GM23338 (cell line): ENCODE data around the gene CTNNA1. TPM values are rescaled to one million over a fixed set of nuclear protein-coding genes. Genes with fewer than 3 reads are reported as not detected.

ENCODE experiments used
- ATAC-seq: fragments of 200-7000 bp; cut with Tn5 transposase; 3 replicates; pipeline ENCODE4 v1.9.1; 2020
- DNase-seq: peaks from one replicate; pipeline ENCODE4 v3.0.0-alpha.2; 2015; ENCODE audit warnings: low spot score
- H2AFZ ChIP-seq: fragments of 200-600 bp; sonication (generic); 2 replicates; pipeline ENCODE4 v1.8.0; 2016; ENCODE audit warnings: antibody characterized with exemption, mild to moderate bottlenecking, moderate library complexity
- H3F3A ChIP-seq: fragments of 200-600 bp; sonication (generic); replicated peaks from 2 replicates; pipeline ENCODE4 v1.8.0; 2017; ENCODE audit warnings: antibody characterized with exemption, mixed run types, low read depth
- H3K27ac ChIP-seq: fragments of 200-600 bp; sonication (generic); 2 replicates; pipeline ENCODE4 v1.6.1; 2016; ENCODE audit warnings: low read depth
- H3K27me3 ChIP-seq: fragments of 200-600 bp; sonication (generic); 2 replicates; pipeline ENCODE4 v1.8.0; 2016; ENCODE audit warnings: mild to moderate bottlenecking, mixed run types, moderate library complexity; ENCODE audit not compliant: insufficient read depth
- H3K36me3 ChIP-seq: fragments of 200-600 bp; sonication (generic); 2 replicates; pipeline ENCODE4 v1.8.0; 2016; ENCODE audit warnings: mild to moderate bottlenecking; ENCODE audit not compliant: insufficient read depth
- H3K4me1 ChIP-seq: fragments of 200-600 bp; sonication (generic); 2 replicates; pipeline ENCODE4 v1.8.0; 2016; ENCODE audit warnings: mild to moderate bottlenecking, moderate library complexity; ENCODE audit not compliant: insufficient read depth
- H3K4me2 ChIP-seq: fragments of 200-600 bp; sonication (generic); 2 replicates; pipeline ENCODE4 v1.7.1; 2017; ENCODE audit warnings: mixed run types
- H3K4me3 ChIP-seq: fragments of 200-600 bp; sonication (generic); 2 replicates; pipeline ENCODE4 v1.6.1; 2016; ENCODE audit warnings: mixed run types
- H3K79me2 ChIP-seq: fragments of 200-600 bp; sonication (generic); replicated peaks from 2 replicates; pipeline ENCODE4 v1.8.0; 2017; ENCODE audit warnings: mild to moderate bottlenecking; ENCODE audit not compliant: insufficient read depth
- H3K9me2 ChIP-seq: fragments of 200-600 bp; sonication (generic); 2 replicates; pipeline ENCODE4 v1.8.0; 2017; ENCODE audit not compliant: insufficient read depth
- H4K20me1 ChIP-seq: fragments of 200-600 bp; sonication (generic); replicated peaks from 2 replicates; pipeline ENCODE4 v1.8.0; 2017; ENCODE audit warnings: mild to moderate bottlenecking; ENCODE audit not compliant: insufficient read depth
- H3K27ac Mint-ChIP-seq: 2 replicates; pipeline ENCODE4 v1.8.0; 2020; ENCODE audit warnings: inconsistent platforms, mild to moderate bottlenecking, moderate library complexity, mixed read lengths
- H3K27me3 Mint-ChIP-seq: 3 replicates; pipeline ENCODE4 v1.8.0; 2022; ENCODE audit warnings: low read depth, mild to moderate bottlenecking, moderate library complexity, mixed read lengths, inconsistent platforms; ENCODE audit not compliant: insufficient read depth, poor library complexity
- H3K36me3 Mint-ChIP-seq: 3 replicates; pipeline ENCODE4 v1.8.0; 2021; ENCODE audit warnings: low read depth, mild to moderate bottlenecking, inconsistent platforms, moderate library complexity, mixed read lengths
- H3K4me1 Mint-ChIP-seq: 3 replicates; pipeline ENCODE4 v1.8.0; 2020; ENCODE audit warnings: mild to moderate bottlenecking, inconsistent platforms, mixed read lengths
- H3K4me3 Mint-ChIP-seq: 3 replicates; pipeline ENCODE4 v1.8.0; 2021; ENCODE audit warnings: moderate library complexity, mild to moderate bottlenecking, inconsistent platforms, mixed read lengths
- H3K9me3 Mint-ChIP-seq: 3 replicates; pipeline ENCODE4 v1.8.0; 2020; ENCODE audit warnings: moderate library complexity, mild to moderate bottlenecking, inconsistent platforms, mixed read lengths
- CREB1 ChIP-seq: fragments of 250-450 bp; sonication (Bioruptor Pico); IDR thresholded peaks from 2 replicates; pipeline ENCODE4 v1.5.0; 2020; ENCODE audit warnings: low read depth, mild to moderate bottlenecking, moderate library complexity
- CTCF ChIP-seq, 2 experiments: fragments of 200-600 bp in 1 of 2; sonication (generic) in 1 of 2; conservative IDR thresholded peaks; 2 replicates each; pipeline versions ENCODE4 v1.5.1 to v1.6.1; 2016 to 2017; ENCODE audit warnings: antibody characterized with exemption in 2 of 2, low read depth in 2 of 2, mild to moderate bottlenecking in 2 of 2, moderate library complexity in 1 of 2
- ETS1 ChIP-seq: IDR thresholded peaks from 2 replicates; pipeline ENCODE4 v1.6.1; 2016; ENCODE audit warnings: antibody characterized with exemption
- EZH2 ChIP-seq: fragments of 200-600 bp; sonication (generic); IDR thresholded peaks from one replicate; pipeline ENCODE4 v1.8.0; 2017; ENCODE audit warnings: antibody characterized with exemption, mild to moderate bottlenecking, low read depth; ENCODE audit not compliant: unreplicated experiment
- EZH2phosphoT487 ChIP-seq: fragments of 200-600 bp; sonication (generic); IDR thresholded peaks from one replicate; pipeline ENCODE4 v1.8.1; 2018; ENCODE audit warnings: antibody characterized with exemption; ENCODE audit not compliant: unreplicated experiment
- JUNB ChIP-seq: IDR thresholded peaks from one replicate; pipeline ENCODE4 v1.6.1; 2016; ENCODE audit warnings: antibody characterized with exemption; ENCODE audit not compliant: unreplicated experiment
- NANOG ChIP-seq: IDR thresholded peaks from 2 replicates; pipeline ENCODE4 v1.6.1; 2016; ENCODE audit warnings: antibody characterized with exemption, borderline replicate concordance
- POLR2AphosphoS5 ChIP-seq: IDR thresholded peaks from 2 replicates; pipeline ENCODE4 v1.6.1; 2016; ENCODE audit warnings: antibody characterized with exemption, low read depth
- REST ChIP-seq: IDR thresholded peaks from one replicate; pipeline ENCODE4 v1.6.1; 2018; ENCODE audit warnings: antibody characterized with exemption; ENCODE audit not compliant: unreplicated experiment
- STAT1 ChIP-seq: IDR thresholded peaks from one replicate; pipeline ENCODE4 v1.6.1; 2016; ENCODE audit warnings: antibody characterized with exemption; ENCODE audit not compliant: unreplicated experiment
- ZNF114 ChIP-seq: fragments of 250-450 bp; sonication (Bioruptor Pico); IDR thresholded peaks from 2 replicates; pipeline ENCODE4 v1.5.0; 2020; ENCODE audit warnings: mild to moderate bottlenecking, moderate library complexity
- ZNF331 ChIP-seq: fragments of 250-450 bp; sonication (Bioruptor Pico); IDR thresholded peaks from 2 replicates; pipeline ENCODE4 v1.5.0; 2020; ENCODE audit warnings: low read depth, mild to moderate bottlenecking, moderate library complexity
- ZNF462 ChIP-seq: fragments of 250-450 bp; sonication (Bioruptor Pico); IDR thresholded peaks from 2 replicates; pipeline ENCODE4 v1.5.0; 2020; ENCODE audit warnings: mild to moderate bottlenecking, moderate library complexity
- polyA plus RNA-seq: library from polyadenylated mRNA; unstranded; fragments of >200 nt; fragmentation: Nextera tagmentation; extraction: Ambion mirVana; gene quantifications from 2 replicates; pipeline ENCODE4 v1.2.1, GENCODE V29; 2016
- total RNA-seq: library from RNA; depleted of rRNA; stranded (reverse); fragments of >200 nt; shearing (Covaris generic); gene quantifications from 2 replicates; pipeline ENCODE4 v1.2.3, GENCODE V29; 2014

The CTNNA1 gene
- total and polyA plus RNA-seq, 2 experiments from 2014 or later: 111 to 348 TPM

GRCh38 chr5:138883211-138883610, 130.0 kb downstream of the CTNNA1 start:
- peak overlapping the region; percentile 94 for H3K27ac ChIP-seq
- no peak overlapping the region for H2AFZ ChIP-seq
- no peaks in the 10 kb centered on the region for H3K27me3 ChIP-seq
- H3K9me2 ChIP-seq: no peaks in the 10 kb centered on the region
- TF ChIP-seq EZH2phosphoT487: no peak
- TF ChIP-seq CREB1 (CRISPR knock-in tag): no peak
- no peak for TF ChIP-seq ZNF331
- TF ChIP-seq ZNF114 (CRISPR knock-in tag): no peak
- TF ChIP-seq REST: no peak
- TF ChIP-seq ZNF462 (CRISPR knock-in tag): no peak
- no peak for TF ChIP-seq NANOG
- no peak for TF ChIP-seq CTCF (conservative IDR thresholded peaks at IDR 0.05; ENCODE audit: low read depth in 2 of 2)
- no peak for TF ChIP-seq EZH2
- no peak for TF ChIP-seq ETS1
- no peak for TF ChIP-seq JUNB
- TF ChIP-seq POLR2AphosphoS5: no peak
- TF ChIP-seq STAT1: no peak
- H3F3A ChIP-seq: no peaks in the 10 kb centered on the region
- H3K36me3 ChIP-seq: no peaks in the 10 kb centered on the region; the same call in 1 of the 2 replicates
- H3K27me3 Mint-ChIP-seq: peaks cover 4% of the 10 kb centered on the region
- H3K4me3 ChIP-seq: no peak overlapping the region
- peak overlapping the region; percentile 93 for H3K27ac Mint-ChIP-seq
- no peaks in the 10 kb centered on the region for H3K9me3 Mint-ChIP-seq
- peak overlapping the region; percentile 35 for H3K4me2 ChIP-seq
- ATAC-seq: no peak
- no peak for DNase-seq
- H3K36me3 Mint-ChIP-seq: peaks cover 23% of the 10 kb centered on the region
- peaks cover 52% of the 10 kb centered on the region for H3K4me1 Mint-ChIP-seq
- H3K79me2 ChIP-seq: peaks cover 55% of the 10 kb centered on the region
- H4K20me1 ChIP-seq: 0 out of 2 replicates have a peak, but pooled peaks cover 4% of the 10 kb centered on the region
- H3K4me3 Mint-ChIP-seq: no peak overlapping the region
- H3K4me1 ChIP-seq: peaks cover 39% of the 10 kb centered on the region
